KMS-11 (cell line): ENCODE results near the gene APLN.

Experiments
- H2AFZ ChIP-seq: fragments of 200-600 bp; sonication (generic); 2 replicates; pipeline ENCODE4 v1.6.1; 2016; ENCODE audit warnings: antibody characterized with exemption, mixed run types, low read depth
- H3K27ac ChIP-seq: fragments of 200-600 bp; sonication (generic); 2 replicates; pipeline ENCODE4 v1.6.1; 2016; ENCODE audit warnings: mild to moderate bottlenecking, mixed run types
- H3K27me3 ChIP-seq: fragments of 200-600 bp; sonication (generic); 2 replicates; pipeline ENCODE4 v1.6.1; 2017; ENCODE audit warnings: mild to moderate bottlenecking, low read depth, mixed run types, moderate library complexity; ENCODE audit not compliant: insufficient read depth
- H3K36me3 ChIP-seq: fragments of 200-600 bp; sonication (generic); 2 replicates; pipeline ENCODE4 v1.6.1; 2017; ENCODE audit warnings: mild to moderate bottlenecking, mixed run types; ENCODE audit not compliant: insufficient read depth
- H3K4me1 ChIP-seq: fragments of 200-600 bp; sonication (generic); 2 replicates; pipeline ENCODE4 v1.6.1; 2016; ENCODE audit warnings: mild to moderate bottlenecking, low read depth, mixed run types; ENCODE audit not compliant: poor library complexity, severe bottlenecking
- H3K4me2 ChIP-seq: fragments of 200-600 bp; sonication (generic); 2 replicates; pipeline ENCODE4 v1.7.0; 2016; ENCODE audit warnings: mild to moderate bottlenecking, mixed run types
- H3K4me3 ChIP-seq: fragments of 200-600 bp; sonication (generic); IDR thresholded peaks from 2 replicates; pipeline ENCODE4 v1.6.1; 2017; ENCODE audit warnings: low read depth, low read length, mixed read lengths; ENCODE audit not compliant: insufficient read depth
- H3K79me2 ChIP-seq: fragments of 200-600 bp; sonication (generic); 2 replicates; pipeline ENCODE4 v1.6.1; 2016; ENCODE audit warnings: low read depth, mixed run types; ENCODE audit not compliant: insufficient read depth
- H3K9ac ChIP-seq: fragments of 200-600 bp; sonication (generic); 2 replicates; pipeline ENCODE4 v1.6.1; 2016; ENCODE audit warnings: mild to moderate bottlenecking, mixed run types
- H4K20me1 ChIP-seq: fragments of 200-600 bp; sonication (generic); 2 replicates; pipeline ENCODE4 v1.6.1; 2016; ENCODE audit warnings: mild to moderate bottlenecking, mixed run types; ENCODE audit not compliant: insufficient read depth
- TF ChIP-seq, protein P1 (sequence below): fragments of 200-600 bp; sonication (generic); conservative IDR thresholded peaks from 2 replicates; pipeline ENCODE4 v1.6.1; 2017; ENCODE audit warnings: low read depth, mild to moderate bottlenecking, antibody characterized with exemption, low read length, moderate library complexity, mixed read lengths

Gene APLN

GRCh38 chrX:129600981-129601424 lies 53.8 kb downstream of the APLN start:
- TF ChIP-seq, protein P1, sequence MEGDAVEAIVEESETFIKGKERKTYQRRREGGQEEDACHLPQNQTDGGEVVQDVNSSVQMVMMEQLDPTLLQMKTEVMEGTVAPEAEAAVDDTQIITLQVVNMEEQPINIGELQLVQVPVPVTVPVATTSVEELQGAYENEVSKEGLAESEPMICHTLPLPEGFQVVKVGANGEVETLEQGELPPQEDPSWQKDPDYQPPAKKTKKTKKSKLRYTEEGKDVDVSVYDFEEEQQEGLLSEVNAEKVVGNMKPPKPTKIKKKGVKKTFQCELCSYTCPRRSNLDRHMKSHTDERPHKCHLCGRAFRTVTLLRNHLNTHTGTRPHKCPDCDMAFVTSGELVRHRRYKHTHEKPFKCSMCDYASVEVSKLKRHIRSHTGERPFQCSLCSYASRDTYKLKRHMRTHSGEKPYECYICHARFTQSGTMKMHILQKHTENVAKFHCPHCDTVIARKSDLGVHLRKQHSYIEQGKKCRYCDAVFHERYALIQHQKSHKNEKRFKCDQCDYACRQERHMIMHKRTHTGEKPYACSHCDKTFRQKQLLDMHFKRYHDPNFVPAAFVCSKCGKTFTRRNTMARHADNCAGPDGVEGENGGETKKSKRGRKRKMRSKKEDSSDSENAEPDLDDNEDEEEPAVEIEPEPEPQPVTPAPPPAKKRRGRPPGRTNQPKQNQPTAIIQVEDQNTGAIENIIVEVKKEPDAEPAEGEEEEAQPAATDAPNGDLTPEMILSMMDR, result peak; percentile 62
- H3K79me2 ChIP-seq, result no peaks in the 10 kb centered on the region

DNA sequence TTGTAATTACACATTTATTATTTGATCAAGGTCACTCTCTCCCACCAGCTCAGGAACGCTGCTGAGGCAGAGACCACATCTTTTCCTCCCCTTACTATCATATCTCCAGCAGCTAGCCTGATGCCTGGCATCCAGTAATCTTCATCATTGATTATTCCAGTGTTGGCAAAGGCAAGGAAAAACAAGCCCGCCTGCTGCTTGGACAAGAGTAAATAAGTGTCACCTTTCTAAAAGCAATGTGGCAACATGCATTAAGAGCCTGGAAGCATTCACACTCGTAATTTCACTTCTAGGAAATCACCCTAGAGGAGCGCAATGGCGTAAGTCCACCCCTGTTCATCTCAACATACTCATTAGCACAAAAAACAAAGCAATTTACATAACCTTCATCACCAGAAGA lies 54.8 kb downstream of the APLN start:
- TF ChIP-seq, protein P1, result no peak
- Histone ChIP-seq H2AFZ (no peak overlapping the region), H3K36me3 (no peaks in the 10 kb centered on the region), H3K4me3 (no peak overlapping the region), H3K4me2 (no peak overlapping the region), H4K20me1 (no peaks in the 10 kb centered on the region), H3K79me2 (no peaks in the 10 kb centered on the region), H3K27me3 (no peaks in the 10 kb centered on the region), H3K4me1 (peaks cover 4% of the 10 kb centered on the region), H3K9ac (no peak overlapping the region), H3K27ac (no peak overlapping the region)

More at GRCh38 chrX:129600981-129601424, 53.8 kb downstream of the APLN start:
- Histone ChIP-seq H3K36me3 (no peaks in the 10 kb centered on the region), H2AFZ (no peak overlapping the region), H3K27me3 (no peaks in the 10 kb centered on the region), H3K4me1 (peaks cover 4% of the 10 kb centered on the region), H3K4me3 (no peak overlapping the region), H3K4me2 (no peak overlapping the region), H3K27ac (no peak overlapping the region), H3K9ac (no peak overlapping the region), H4K20me1 (no peaks in the 10 kb centered on the region)

- H3K27ac ChIP-seq, result no peak overlapping the region
- no peaks in the 10 kb centered on the region for H3K79me2 ChIP-seq
- peaks cover 2% of the 10 kb centered on the region for H3K4me1 ChIP-seq
- H3K27me3 ChIP-seq, result no peaks in the 10 kb centered on the region
- no peak overlapping the region for H2AFZ ChIP-seq
- no peak overlapping the region for H3K4me2 ChIP-seq
- no peak overlapping the region for H3K4me3 ChIP-seq
- H3K9ac ChIP-seq, result no peak overlapping the region
- H4K20me1 ChIP-seq, result no peaks in the 10 kb centered on the region
- no peaks in the 10 kb centered on the region for H3K36me3 ChIP-seq
- TF ChIP-seq, protein P1, result no peak
Observed at GRCh38 chrX:129599499-129599898, 55.3 kb downstream of the APLN start.

DNA sequence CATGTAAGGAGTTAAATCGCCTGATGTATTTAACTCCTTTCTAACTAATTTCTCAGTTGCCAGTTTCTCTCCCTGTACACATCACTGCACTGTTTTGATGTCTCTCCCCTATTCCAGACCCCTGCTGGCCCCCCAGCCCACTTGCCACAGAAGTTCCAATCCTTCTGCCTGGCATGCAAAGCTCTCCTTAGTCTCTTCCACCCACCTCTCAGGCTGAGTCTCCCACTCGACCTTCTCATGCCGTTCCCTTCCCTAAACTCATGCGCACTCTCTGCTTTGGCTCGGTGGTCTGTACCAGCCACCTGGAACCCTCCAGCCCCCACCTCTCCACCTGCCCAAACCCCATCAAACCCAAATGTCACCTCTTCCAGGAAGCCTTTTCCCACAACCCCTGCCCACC lies 56.9 kb downstream of the APLN start:
- Histone ChIP-seq H3K27me3 (no peaks in the 10 kb centered on the region), H3K36me3 (no peaks in the 10 kb centered on the region), H4K20me1 (no peaks in the 10 kb centered on the region), H3K4me2 (no peak overlapping the region), H2AFZ (no peak overlapping the region), H3K27ac (no peak overlapping the region), H3K9ac (no peak overlapping the region), H3K79me2 (no peaks in the 10 kb centered on the region), H3K4me1 (peaks cover 7% of the 10 kb centered on the region), H3K4me3 (no peak overlapping the region)
- TF ChIP-seq, protein P1, result no peak

- H3K79me2 ChIP-seq, result no peaks in the 10 kb centered on the region
- peaks cover 16% of the 10 kb centered on the region for H3K4me1 ChIP-seq
- no peak overlapping the region for H3K4me3 ChIP-seq
- no peak overlapping the region for H3K4me2 ChIP-seq
- no peaks in the 10 kb centered on the region for H4K20me1 ChIP-seq
- no peak overlapping the region for H2AFZ ChIP-seq
- no peak overlapping the region for H3K9ac ChIP-seq
- TF ChIP-seq, protein P1, result no peak
- no peaks in the 10 kb centered on the region for H3K27me3 ChIP-seq
- H3K36me3 ChIP-seq, result no peaks in the 10 kb centered on the region
- H3K27ac ChIP-seq, result no peak overlapping the region
Observed at GRCh38 chrX:129596077-129596476, 58.7 kb downstream of the APLN start.
